Natural killer cell (primary cell): ENCODE results near the gene CA11. TPM values are rescaled to one million over a fixed set of nuclear protein-coding genes. Genes with fewer than 3 reads are reported as not detected.

Experiments used
- ATAC-seq, 3 donors: fragments of 150-1000 bp in 2 of 3; fragments of 200-7000 bp in 1 of 3; cut with Tn5 transposase; 1 replicate in 1 of 3; 2 replicates in 2 of 3; pipeline ENCODE4 v1.10.0; 2021; ENCODE audit warnings: mild to moderate bottlenecking in 2 of 3, moderate library complexity in 2 of 3
- DNase-seq, 2 donors: peaks; one replicate each; pipeline versions ENCODE4 v3.0.0 to v3.0.0-alpha.2; 2013 to 2021; ENCODE audit warnings: mixed read lengths in 1 of 2
- H3K27ac ChIP-seq: one replicate; pipeline ENCODE4 v1.5.1; 2013; ENCODE audit warnings: mild to moderate bottlenecking, low read length
- H3K27me3 ChIP-seq: one replicate; pipeline ENCODE4 v1.6.1; 2013; ENCODE audit warnings: low read length; ENCODE audit not compliant: control insufficient read depth, insufficient read depth
- H3K36me3 ChIP-seq: one replicate; pipeline ENCODE4 v1.6.1; 2013; ENCODE audit warnings: low read length; ENCODE audit not compliant: control insufficient read depth, insufficient read depth
- H3K4me1 ChIP-seq: one replicate; pipeline ENCODE4 v1.6.1; 2013; ENCODE audit warnings: low read length; ENCODE audit not compliant: control insufficient read depth, insufficient read depth
- H3K4me3 ChIP-seq: one replicate; pipeline ENCODE4 v1.5.1; 2013; ENCODE audit warnings: low read length
- H3K9me3 ChIP-seq: one replicate; pipeline ENCODE4 v1.6.1; 2013; ENCODE audit warnings: low read length; ENCODE audit not compliant: control insufficient read depth, insufficient read depth
- H3K27ac Mint-ChIP-seq, 2 donors: one replicate each; pipeline ENCODE4 v1.8.0; 2022; ENCODE audit warnings: mild to moderate bottlenecking in 2 of 2, mixed read lengths in 2 of 2, moderate library complexity in 1 of 2
- H3K27me3 Mint-ChIP-seq, 2 donors: one replicate each; pipeline ENCODE4 v1.8.0; 2022; ENCODE audit warnings: low read depth in 2 of 2, mixed read lengths in 2 of 2
- H3K36me3 Mint-ChIP-seq: one replicate; pipeline ENCODE4 v1.8.0; 2022; ENCODE audit warnings: mixed read lengths
- H3K4me1 Mint-ChIP-seq, 2 donors: one replicate each; pipeline ENCODE4 v1.8.0; 2022; ENCODE audit warnings: mixed read lengths in 2 of 2
- H3K4me3 Mint-ChIP-seq: one replicate; pipeline ENCODE4 v1.8.0; 2022; ENCODE audit warnings: mild to moderate bottlenecking, moderate library complexity, mixed read lengths
- H3K9me3 Mint-ChIP-seq, 2 donors: one replicate each; pipeline ENCODE4 v1.8.0; 2022; ENCODE audit warnings: mixed read lengths in 2 of 2
- CTCF ChIP-seq: fragments of 200-600 bp; IDR thresholded peaks from one replicate; pipeline ENCODE4 v1.8.0; 2022; ENCODE audit warnings: antibody characterized with exemption
- WGBS: methylation state at CpG from one replicate; pipeline ENCODE4 v1.1.7; 2013; ENCODE audit warnings: missing lambda C conversion rate; ENCODE audit not compliant: insufficient coverage; 5-methylcytosine and 5-hydroxymethylcytosine counted together
- intact Hi-C: fragments of 100-400 bp; cut with micrococcal nuclease; formaldehyde crosslinking; loops from one replicate; pipeline ENCODE4 v1.14.2; 2022
- total RNA-seq, 4 donors: library from RNA; stranded (reverse); fragments of 120-200 nt in 1 of 4; gene quantifications; one replicate each; pipeline versions ENCODE4 v1.2.3 to v1.2.4, GENCODE V29; 2013 to 2022

CA11 gene
- total RNA-seq, 3 donors from 2014 or later (not counting 1 experiment from before 2014, with no cell fraction given) = 9.2 to 11.9 (median 11.0) TPM

DNA sequence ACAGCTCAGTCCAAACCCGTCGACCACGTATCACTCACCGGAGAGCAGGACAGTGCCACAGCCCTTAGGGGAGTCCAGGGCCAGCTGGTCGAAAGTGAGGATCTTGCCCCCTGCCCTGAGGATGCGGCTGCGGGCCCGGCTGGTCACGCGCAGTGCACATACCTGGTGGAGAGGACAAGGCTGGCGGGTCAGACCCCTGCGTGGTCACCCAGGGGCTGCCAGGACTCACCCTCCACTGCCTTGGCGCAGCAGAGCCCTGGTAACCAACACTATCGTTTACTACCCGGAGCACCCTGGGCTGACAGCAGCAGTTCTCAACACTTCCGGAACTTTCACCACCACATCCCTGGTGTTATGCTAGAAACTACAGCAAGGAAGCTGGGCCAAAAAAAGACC is 29.9 kb downstream of the CA11 start:
- no peak overlapping the region for H3K4me3 ChIP-seq
- H3K36me3 ChIP-seq = peaks cover 33% of the 10 kb centered on the region
- no peak overlapping the region for H3K27ac ChIP-seq
- ATAC-seq (no peak), DNase-seq (peak in 1 of 2 donors; percentile 44)
- H3K9me3 ChIP-seq = no peaks in the 10 kb centered on the region
- WGBS = 89% methylated on average over 16 of the region's 16 CpGs
- H3K4me1 ChIP-seq = peaks cover 38% of the 10 kb centered on the region
- Mint-ChIP-seq H3K36me3 (no peaks in the 10 kb centered on the region), H3K4me1 (peaks cover 36 to 40% of the 10 kb centered on the region in 2 donors), H3K9me3 (no peaks in the 10 kb centered on the region), H3K4me3 (peak overlapping the region; percentile 35), H3K27ac (peak overlapping the region in 1 of 2 donors; percentile 99), H3K27me3 (no peaks in the 10 kb centered on the region)
- H3K27me3 ChIP-seq = no peaks in the 10 kb centered on the region
- TF ChIP-seq CTCF = no peak
- intact Hi-C loops = no loop called here

GRCh38 chr19:48615231-48616040 is 30.6 kb downstream of the CA11 start:
- no peaks in the 10 kb centered on the region for H3K9me3 ChIP-seq
- H3K36me3 ChIP-seq = peaks cover 33% of the 10 kb centered on the region
- H3K4me1 Mint-ChIP-seq = peaks cover 36 to 40% of the 10 kb centered on the region in 2 donors
- intact Hi-C loops = no loop called here
- WGBS = 94% methylated on average over 17 of the region's 19 CpGs
- no peaks in the 10 kb centered on the region for H3K27me3 ChIP-seq
- peaks cover 38% of the 10 kb centered on the region for H3K4me1 ChIP-seq
- TF ChIP-seq CTCF = no peak
- H3K27ac Mint-ChIP-seq = peak overlapping the region in 1 of 2 donors; percentile 63
- H3K4me3 Mint-ChIP-seq = peak overlapping the region; percentile 4
- no peak overlapping the region for H3K4me3 ChIP-seq
- H3K27ac ChIP-seq = no peak overlapping the region
- no peaks in the 10 kb centered on the region for H3K36me3 Mint-ChIP-seq
- no peaks in the 10 kb centered on the region for H3K9me3 Mint-ChIP-seq
- ATAC-seq (no peak), DNase-seq (no peak)
- no peaks in the 10 kb centered on the region for H3K27me3 Mint-ChIP-seq

DNA sequence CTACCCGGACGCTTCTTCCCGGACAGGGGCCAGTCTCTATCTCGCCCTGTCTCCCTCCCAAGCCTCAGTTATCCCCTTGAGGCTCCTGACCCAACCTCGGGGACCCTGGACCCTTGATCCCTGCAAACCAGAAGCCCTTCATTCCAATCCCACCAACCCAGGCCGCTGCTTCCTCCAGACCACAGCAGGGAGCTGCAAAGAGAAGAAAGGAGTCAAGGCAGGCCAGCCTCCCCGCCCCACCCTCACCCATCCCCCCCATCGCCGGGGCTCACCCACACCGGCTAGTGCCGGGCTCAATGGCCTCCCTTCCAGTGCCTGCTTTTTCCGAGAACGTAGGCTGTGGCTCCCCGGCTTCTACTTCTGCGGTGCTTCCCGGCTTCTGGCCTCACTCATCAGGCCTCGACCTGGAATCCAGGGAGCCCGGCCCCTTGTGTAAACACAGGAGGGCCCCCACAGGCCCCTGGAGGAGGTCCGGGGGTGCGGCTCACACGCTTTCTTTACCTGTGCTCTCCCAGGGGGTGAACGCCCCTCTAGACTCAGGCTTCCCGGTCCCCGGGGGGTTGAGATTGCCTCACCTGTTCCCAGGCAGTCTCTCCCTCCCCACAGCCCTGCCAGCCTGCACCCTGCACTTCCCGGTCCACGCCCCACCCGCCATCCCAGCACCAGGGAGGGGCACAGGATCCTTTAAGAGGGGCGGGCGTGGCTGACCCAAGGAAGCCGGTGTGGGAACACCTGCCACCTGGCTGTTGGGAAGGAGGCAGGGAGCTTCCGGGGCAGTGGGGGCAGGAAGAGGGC is 31.4 kb downstream of the CA11 start, which contains the start of gene FAM83E:
Gene FAM83E, minus strand, starts transcription at position 641 of the 795 bp plus-strand sequence. CDS start 1,704 bp downstream, outside the sequence.
- TF ChIP-seq CTCF = no peak
- Histone ChIP-seq H3K36me3 (peaks cover 33% of the 10 kb centered on the region), H3K27me3 (no peaks in the 10 kb centered on the region), H3K9me3 (no peaks in the 10 kb centered on the region), H3K27ac (no peak within 1 kb of the TSS), H3K4me3 (no peak within 1 kb of the TSS), H3K4me1 (peaks cover 31% of the 10 kb centered on the region)
- DNase-seq = no peak
- Mint-ChIP-seq H3K4me1 (peaks cover 29 to 32% of the 10 kb centered on the region in 2 donors), H3K36me3 (no peaks in the 10 kb centered on the region), H3K4me3 (peak within 1 kb of the TSS; percentile 4), H3K27ac (peak within 1 kb of the TSS; percentile 59 to 63), H3K9me3 (no peaks in the 10 kb centered on the region), H3K27me3 (no peaks in the 10 kb centered on the region)
- WGBS = 83% methylated on average over 30 of the region's 31 CpGs
- no peak for ATAC-seq
- intact Hi-C loops = no loop called here
